NCI-H1092 treated with DMSO at 0.1 percent for 48 hours (cell line): ENCODE measurements around the gene LANCL2.
"Not testable (repeated sequence)": the region's sequence is repeated elsewhere in the genome, so short reads cannot be mapped to it uniquely, and the experiment has no call there.

Experiments
- DNase-seq: peaks from one replicate; lab custom pipeline; 2025; lab: John Stamatoyannopoulos, UW

LANCL2 gene

DNA sequence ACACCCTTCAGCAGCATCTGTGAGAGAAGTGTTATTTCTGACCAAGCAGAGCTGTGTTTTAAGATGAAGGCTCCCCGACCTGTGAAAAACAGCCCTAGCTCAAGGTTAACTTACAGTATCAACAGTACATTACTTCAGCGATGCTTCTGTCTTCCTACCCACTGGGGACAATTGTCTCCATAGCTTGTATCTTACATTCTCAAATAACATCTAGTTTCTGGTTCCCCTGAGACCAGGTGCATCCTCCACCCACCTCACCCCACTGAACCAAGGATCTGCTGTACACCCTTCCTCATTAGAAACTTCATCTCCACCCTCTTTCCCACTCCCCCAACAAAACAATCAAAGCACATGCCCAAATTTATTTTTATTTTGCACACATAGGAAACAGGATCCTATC lies 105.1 kb downstream of the LANCL2 start:
- DNase-seq = peak; percentile 24

DNA sequence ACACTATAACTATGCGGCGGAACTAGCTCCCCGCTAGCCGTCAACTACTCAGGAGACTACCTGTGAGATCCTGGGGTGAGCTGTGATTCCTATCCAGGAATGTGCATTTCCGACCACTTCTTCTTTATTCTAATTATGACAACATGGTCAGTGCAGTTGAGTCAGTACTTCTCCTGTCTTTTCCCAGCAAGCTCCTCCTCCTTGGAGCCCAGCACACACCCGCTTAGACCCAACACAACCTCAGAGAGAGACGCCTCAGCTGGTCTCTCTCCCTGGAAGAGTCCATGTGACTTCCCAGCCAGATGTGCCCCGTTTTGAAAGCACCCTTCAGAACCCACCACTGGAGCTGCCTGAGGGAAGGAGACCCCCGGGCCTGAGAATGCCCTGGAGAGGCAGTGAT lies 106.5 kb downstream of the LANCL2 start:
- DNase-seq = not testable (repeated sequence)

DNA sequence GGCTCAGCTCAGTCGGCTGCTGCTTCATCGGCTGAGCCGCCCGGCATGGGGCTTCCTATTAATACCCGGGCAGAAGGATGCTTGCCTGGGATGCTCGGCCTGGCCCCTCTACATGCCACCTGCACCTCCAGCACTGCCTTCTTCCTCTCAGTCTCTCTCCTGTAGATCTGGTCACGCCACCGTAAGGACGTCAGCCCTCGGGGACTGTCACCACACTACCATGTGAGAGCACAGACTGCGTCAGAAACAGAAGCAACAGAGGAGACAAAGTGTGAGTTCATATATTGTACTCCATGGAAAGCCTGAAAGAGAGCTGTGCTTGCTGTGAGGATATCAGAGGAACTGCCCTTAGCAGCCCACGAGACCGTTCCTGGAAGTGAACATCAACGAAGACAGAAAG lies 107.3 kb downstream of the LANCL2 start:
- not testable (repeated sequence) for DNase-seq

DNA sequence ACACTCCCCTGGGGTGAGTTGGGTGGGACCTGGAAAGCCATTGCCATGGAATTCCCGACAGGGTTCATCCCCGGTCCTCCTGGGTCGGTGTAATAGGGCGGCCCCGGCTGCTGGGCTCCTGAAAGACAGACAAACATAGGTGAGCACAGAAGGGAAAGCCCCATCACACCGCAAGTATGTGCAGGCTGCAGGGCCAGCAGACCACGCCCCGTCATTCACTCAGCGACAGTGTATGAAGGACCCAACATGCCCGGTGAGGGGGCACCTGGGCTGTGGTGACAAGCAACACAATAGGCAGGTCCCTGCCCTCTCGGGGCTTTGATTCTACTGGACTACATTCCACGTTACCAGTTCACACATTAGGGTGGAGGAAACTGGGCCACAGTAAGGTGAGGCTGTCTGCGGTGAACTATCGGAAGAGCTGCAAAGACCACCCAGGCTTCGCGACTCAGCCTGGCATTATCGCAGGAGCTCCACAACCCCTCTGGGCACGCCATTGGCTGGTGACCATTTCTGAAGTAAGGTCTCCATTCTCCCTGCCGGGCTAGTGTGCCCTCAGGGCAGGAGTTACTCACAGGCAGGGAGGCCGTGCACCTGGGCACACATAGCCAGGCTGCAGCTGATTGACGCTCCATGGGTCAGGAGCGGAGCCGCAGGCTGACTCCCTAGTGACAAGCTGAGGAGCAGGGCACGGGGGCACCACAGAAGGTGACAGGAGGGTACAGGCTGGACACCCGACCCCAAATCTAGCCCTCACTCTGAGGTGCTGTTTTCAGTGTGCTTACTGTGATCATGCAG lies 108.0 kb downstream of the LANCL2 start:
- DNase-seq = no peak

GRCh38 chr7:55473932-55474331 lies 108.8 kb downstream of the LANCL2 start:
- no peak for DNase-seq

- no peak for DNase-seq
Observed at GRCh38 chr7:55474944-55475854, 110.1 kb downstream of the LANCL2 start.

GRCh38 chr7:55475855-55476803 lies 111.0 kb downstream of the LANCL2 start:
- no peak for DNase-seq

DNA sequence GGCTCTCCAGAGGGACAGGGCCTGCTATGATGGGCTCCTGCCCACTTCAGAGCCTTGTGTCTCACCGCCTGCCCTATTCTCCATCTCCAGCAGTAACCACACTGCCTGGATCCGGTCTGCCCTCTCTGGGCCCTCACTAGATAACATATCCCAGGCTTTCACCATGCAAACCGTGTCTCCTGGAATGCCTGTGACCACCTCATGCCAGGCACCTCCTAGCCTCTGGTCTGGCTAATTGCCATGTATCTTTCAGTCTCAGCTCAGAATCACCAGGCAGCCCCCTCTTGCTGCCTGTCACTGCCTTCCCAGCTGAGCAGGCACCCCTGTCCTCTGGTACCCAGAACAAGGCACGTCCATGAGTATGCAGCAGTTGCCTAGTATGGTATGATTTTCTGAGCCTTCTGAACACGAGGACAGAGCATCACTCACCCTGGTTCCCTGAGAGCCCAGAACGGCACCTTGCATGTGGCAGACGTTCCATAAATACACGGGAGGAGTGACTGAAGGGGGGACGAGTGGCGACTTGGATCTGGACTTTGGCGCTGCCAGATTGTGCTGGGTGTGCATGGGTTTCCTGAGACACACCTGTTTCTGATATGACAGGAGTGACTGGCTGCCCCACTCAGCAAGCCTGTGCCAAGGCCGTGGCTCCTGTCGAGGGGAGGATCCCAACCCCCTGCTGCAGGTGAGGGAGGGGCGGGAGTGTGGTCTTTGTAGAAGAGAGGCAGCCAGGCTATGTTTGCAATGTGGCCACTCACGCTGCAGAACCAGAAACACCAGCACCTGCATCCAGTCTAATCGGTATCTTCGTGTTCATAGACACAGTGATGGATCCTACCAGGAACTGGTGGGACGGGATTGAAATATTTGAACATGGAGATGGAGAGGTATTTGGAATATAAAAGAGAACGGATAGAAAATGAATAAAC lies 112.0 kb downstream of the LANCL2 start:
- DNase-seq = no peak

GRCh38 chr7:55477781-55478374 lies 112.7 kb downstream of the LANCL2 start:
- DNase-seq = no peak

DNA sequence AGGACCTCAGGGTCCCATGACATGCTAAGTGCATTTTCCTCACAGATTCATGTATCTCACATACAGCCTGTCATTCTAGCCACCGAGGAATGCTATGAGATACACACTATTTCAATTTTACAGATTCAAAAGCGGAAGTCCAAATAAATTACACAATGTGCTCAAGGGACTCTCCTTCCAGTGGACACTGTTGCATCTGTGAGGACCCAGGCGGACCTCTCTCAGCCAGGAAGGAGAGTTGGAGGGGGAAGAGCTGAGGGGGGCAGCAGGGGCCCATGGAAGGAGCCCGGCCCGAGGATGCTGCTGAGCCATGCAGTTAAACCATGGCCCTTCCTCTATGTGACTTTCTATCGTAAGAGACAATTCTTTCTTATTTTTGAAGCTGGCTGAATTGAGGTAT lies 113.6 kb downstream of the LANCL2 start:
- DNase-seq = no peak

- DNase-seq = no peak
Observed at GRCh38 chr7:55481155-55481554, 116.0 kb downstream of the LANCL2 start.

DNA sequence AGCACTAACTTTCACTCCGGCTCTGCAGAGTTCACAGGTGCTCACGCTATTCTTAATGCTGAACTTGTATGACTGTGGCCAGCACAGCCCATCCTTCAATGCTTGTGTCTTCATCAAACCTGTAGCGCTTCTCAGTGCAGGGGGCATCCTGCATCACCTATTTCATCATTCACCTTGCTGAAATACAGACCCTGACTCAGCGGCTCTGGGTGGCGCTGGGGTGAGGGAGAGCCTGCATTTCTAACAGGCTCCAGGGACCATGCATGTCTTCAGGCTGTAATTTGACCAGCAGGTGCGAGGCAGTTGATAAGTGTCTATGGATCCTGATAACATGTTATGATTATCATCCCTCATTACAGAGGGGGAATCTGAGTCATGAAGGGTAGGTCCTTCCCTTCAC lies 117.9 kb downstream of the LANCL2 start:
- no peak for DNase-seq
